Fibroblast of skin of scalp (primary cell): ENCODE results near the gene KCNH8.
"Not testable (repeated sequence)": the region's sequence is repeated elsewhere in the genome, so short reads cannot be mapped to it uniquely, and the experiment has no call there.

ENCODE experiments used
- DNase-seq: peaks from one replicate; pipeline ENCODE4 v3.0.0-alpha.2; 2013

The KCNH8 gene

GRCh38 chr3:19183584-19183983 lies 35.3 kb downstream of the KCNH8 start:
- DNase-seq = no peak

GRCh38 chr3:19190126-19190525 lies 41.8 kb downstream of the KCNH8 start:
- no peak for DNase-seq

GRCh38 chr3:19190602-19191001 lies 42.3 kb downstream of the KCNH8 start:
- no peak for DNase-seq

DNA sequence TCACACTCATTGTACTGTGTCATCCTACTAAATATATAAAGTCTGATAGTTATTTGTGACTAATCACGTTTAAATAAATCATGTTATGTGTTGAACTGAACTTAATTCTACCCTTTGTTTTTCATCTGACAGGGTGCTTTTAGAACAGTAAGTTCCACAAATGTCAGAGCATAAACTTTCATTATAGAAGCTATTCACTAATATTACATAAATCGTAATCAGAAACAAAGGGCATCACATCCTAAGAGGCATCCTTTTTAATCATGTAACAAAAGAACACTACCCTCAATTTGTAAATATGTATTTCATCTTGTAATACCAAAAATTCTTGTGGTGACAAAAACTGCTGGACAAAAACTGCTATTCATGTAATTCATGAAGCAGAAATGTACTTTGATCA lies 50.8 kb downstream of the KCNH8 start:
- DNase-seq = no peak

DNA sequence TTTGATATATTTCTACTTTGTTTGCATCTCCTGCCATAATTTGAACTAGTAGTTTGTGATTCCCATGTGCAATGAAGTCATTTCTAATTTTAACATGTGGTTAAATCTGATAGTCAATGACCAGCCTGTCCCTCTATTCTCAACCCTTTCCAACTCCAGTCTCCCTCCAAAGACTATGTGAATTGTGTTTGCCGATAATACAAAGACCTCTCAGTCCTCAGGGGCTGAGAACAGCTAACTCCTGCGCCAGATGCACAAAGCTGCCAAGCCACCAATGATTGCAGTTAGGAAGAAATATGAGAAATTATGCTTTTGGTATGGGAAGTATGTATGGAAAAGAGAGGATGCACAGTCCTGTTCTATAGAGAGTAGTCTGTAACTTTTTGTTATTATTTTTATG lies 54.0 kb downstream of the KCNH8 start:
- DNase-seq = no peak

DNA sequence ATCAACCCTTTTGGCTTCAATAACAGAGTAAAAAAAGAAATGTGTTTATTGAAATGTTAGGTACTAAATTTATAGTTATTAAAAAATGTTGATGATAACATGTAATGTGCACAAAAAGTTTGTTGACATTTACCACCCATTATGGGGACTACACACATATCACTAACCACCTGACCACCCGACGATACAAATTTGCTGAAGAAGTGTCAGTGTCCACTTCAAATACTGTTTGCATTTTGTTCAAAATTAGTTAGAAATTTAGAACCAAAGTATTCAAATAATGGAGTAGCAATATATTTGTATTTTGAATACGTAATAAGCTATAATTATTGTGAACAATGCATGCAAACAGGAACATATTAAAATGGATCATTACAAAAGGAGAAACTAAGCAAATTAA lies 54.4 kb downstream of the KCNH8 start:
- DNase-seq = no peak

DNA sequence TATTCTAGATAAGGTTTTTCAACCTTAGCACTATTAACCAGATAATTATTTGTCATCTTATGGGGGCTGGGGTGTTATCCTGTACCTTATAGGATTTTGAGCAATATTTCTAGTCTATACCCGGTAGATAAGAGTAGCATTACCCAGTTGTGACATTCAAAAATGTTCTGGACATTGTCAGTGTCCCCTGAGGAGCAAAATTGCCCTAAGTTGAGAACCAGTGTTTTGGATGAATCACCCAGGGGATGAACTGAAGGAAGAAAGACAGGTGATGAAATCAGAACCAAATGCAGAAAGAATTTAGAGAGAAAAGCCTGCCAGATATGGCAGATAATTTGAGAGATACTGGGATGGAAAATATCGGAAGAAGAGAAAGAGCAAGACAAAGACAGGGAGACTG lies 58.2 kb downstream of the KCNH8 start:
- no peak for DNase-seq

DNA sequence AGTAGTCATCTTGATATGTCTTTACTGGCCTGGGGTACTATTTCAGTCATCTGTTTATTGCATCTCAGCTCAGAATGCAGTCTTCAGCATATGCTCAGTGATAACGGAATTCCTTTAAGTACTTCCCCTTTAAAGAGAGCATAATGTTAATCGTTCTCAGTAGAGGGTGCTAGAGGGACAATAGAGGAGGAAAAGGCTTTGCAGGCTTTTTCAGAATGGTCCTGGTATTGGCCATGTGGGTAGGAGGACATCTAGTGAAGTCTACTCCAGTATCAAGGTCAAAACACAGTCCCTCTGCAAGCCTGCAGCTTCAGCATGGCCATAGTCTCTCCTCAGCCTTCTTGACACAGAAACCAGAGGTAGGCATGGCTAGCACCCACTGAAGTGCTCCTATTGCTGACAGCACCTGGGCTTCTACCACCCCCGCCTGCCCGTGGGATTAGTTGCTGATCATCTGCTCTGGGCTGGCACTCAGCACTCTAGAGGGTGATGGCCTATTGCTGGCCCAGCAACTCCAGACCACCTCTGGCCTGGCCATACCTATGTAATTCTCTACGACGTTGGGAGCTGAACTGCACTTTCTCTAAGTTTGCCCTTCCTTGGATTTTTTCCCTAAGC lies 65.4 kb downstream of the KCNH8 start:
- DNase-seq = no peak

DNA sequence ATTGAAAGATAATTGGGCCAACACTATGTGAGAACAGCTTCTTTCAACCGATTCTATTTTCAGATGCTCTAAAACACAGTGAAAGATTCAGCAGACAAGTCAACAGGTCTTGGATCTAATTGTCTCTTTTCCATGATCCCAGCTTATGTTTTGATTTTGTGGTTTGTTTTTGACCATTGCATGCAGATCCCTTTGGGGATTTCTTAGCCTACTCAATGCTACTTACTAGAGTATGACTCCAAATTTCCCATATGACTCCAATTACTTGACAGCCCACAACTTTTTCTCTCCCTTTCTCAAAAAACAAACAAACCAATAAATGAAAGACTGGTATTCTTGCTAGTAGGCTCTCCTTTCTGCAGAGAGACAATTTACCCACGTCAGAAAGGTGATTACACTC lies 67.1 kb downstream of the KCNH8 start:
- DNase-seq = no peak

- DNase-seq = no peak
Measured at GRCh38 chr3:19216669-19217337, 68.5 kb downstream of the KCNH8 start.

- no peak for DNase-seq
Measured at GRCh38 chr3:19220311-19220710, 72.0 kb downstream of the KCNH8 start.

- no peak for DNase-seq
Measured at GRCh38 chr3:19221081-19221480, 72.8 kb downstream of the KCNH8 start.

GRCh38 chr3:19226479-19226878 lies 78.2 kb downstream of the KCNH8 start:
- DNase-seq = no peak

DNA sequence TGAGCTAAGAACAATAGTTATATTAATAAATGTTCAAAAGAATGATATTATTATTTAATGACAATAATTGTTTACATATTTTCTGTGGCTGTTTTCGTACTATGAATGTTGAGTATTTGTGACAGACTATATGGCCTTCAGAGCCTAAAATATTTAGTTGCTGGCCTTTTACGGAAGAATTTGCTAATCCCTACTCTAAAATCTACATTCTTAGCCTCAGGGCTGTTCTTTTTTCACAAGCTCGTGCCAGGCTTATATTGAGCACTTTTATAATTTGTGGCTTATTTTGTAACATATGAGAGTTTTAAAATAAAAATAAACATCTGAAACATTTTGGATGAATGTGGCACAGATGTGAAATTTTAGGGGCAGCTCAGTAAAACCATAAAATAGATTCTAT lies 79.9 kb downstream of the KCNH8 start:
- DNase-seq = no peak

GRCh38 chr3:19229086-19229485 lies 80.8 kb downstream of the KCNH8 start:
- DNase-seq = no peak

DNA sequence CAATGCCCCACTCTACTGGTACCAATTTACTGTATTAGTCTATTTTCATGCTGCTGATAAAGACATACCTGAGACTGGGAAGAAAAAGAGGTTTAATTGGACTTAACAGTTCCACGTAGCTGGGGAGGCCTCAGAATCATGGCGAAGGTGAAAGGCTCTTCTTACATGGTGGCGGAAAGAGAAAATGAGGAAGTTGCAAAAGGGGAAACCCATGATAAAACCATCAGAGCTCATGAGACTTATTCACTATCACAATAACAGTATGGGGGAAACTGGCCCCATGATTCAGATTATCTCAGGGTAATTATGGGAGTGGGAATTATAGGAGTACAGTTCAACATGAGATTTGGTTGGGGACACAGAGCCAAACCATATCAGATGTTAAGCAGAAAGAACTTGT lies 81.6 kb downstream of the KCNH8 start:
- DNase-seq = not testable (repeated sequence)

GRCh38 chr3:19231792-19232461 lies 83.6 kb downstream of the KCNH8 start:
- no peak for DNase-seq

- DNase-seq = no peak
Measured at GRCh38 chr3:19232566-19232965, 84.3 kb downstream of the KCNH8 start.

DNA sequence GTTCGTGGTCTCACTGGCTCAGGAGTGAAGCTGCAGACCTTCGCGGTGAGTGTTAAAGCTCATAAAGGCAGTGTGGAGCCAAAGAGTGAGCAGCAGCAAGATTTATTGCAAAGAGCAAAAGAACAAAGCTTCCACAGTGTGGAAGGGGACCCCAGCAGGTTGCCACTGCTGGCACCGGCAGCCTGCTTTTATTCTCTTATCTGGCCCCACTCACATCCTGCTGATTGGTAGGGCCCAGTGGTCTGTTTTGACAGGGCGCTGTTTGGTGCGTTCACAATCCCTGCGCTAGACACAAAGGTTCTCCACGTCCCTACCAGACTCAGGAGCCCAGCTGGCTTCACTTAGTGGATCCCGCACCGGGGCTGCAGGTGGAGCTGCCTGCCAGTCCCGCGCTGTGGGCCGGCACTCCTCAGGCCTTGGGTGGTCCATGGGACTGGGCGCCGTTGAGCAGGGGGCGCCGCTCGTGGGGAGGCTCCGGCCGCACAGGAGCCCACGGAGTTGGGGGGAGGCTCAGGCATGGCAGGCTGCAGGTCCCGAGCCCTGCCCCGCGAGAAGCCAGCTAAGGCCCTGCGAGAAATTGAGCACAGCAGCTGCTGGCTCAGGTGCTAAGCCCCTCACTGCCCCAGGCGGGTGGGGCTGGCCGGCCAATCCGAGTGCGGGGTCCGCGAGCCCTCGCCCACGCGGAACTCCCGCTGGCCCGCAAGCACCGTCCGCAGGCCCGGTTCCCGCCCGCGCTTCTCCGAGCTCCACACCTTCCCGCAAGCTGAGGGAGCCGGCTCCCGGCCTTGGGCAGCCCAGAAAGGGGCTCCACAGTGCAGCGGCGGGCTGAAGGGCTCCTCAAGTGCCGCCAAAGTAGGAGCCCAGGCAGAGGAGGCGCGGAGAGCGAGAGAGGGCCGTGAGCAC lies 85.8 kb downstream of the KCNH8 start:
- not testable (repeated sequence) for DNase-seq

- no peak for DNase-seq
Measured at GRCh38 chr3:19248143-19248542, 99.8 kb downstream of the KCNH8 start.

GRCh38 chr3:19248767-19249166 lies 100.5 kb downstream of the KCNH8 start:
- DNase-seq = no peak

- no peak for DNase-seq
Measured at GRCh38 chr3:19250959-19251610, 102.8 kb downstream of the KCNH8 start.

GRCh38 chr3:19254189-19254588 lies 105.9 kb downstream of the KCNH8 start:
- DNase-seq = no peak
